Sciatic nerve (tissue), 2 donors: ENCODE data around the gene FUS. TPM values are rescaled to one million over a fixed set of nuclear protein-coding genes. Genes with fewer than 3 reads are reported as not detected.
"Not testable (repeated sequence)": the region's sequence is repeated elsewhere in the genome, so short reads cannot be mapped to it uniquely, and the experiment has no call there.

Experiments
- ATAC-seq: fragments of 200-7000 bp; cut with Tn5 transposase; one replicate; pipeline ENCODE4 v1.9.1; 2020; ENCODE audit warnings: mild to moderate bottlenecking, moderate library complexity
- DNase-seq: peaks from one replicate; pipeline ENCODE4 v3.0.0-alpha.2; 2020; ENCODE audit warnings: low spot score
- intact Hi-C: fragments of 100-400 bp; cut with DNase I; formaldehyde crosslinking; loops from one replicate; pipeline ENCODE4 v1.14.2; 2022
- total RNA-seq: library from RNA; stranded (reverse); fragmentation: NEBNext Ultra II Directional; extraction: Animal tissue kit (Norgen Biotek cat#: 25700); gene quantifications from one replicate; pipeline ENCODE4 v1.2.1, GENCODE V29; 2021
- donor health status: DM: no; HTN: no; CAD: no.
- donor health status: DM: no; HTN: no; CAD: no.

Gene FUS
- total RNA-seq, 1 donor from 2014 or later = 259 TPM

DNA sequence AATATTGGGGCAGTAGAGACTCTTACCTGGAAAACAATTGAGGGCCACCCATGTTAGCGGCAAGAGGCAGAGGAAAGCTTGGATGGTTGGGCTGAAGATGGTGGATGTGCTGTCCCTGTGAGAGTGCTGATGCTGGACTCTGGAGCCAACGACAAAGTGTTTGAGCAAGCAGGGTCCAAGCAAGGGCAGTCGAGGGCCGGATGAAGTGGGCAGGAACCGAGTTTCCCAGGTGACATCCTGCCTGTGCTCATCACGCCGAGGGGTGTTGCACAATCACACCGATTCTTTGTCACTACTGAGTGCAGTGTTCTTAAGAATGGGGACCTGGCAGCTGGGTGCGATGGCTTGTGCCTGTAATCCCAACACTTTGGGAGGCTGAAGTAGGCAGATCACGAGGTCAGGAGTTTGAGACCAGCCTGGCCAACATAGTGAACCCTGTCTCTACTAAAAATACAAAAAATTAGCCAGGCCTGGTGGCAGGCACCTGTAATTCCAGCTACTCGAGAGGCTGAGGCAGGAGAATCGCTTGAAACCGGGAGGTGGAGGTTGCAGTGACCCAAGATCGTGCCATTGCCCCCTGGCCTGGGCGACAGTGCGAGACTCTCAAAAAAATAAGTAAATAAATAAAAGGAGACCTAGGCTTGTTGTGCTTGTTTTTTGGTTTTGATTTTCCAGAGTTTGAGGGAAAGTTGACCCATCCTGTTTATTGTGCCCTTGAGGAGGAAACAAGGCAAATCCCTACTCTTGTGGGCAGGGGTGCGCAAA is 16.6 kb downstream of the FUS start:
- ATAC-seq = no peak
- intact Hi-C loops = no loop called here
- DNase-seq = no peak

DNA sequence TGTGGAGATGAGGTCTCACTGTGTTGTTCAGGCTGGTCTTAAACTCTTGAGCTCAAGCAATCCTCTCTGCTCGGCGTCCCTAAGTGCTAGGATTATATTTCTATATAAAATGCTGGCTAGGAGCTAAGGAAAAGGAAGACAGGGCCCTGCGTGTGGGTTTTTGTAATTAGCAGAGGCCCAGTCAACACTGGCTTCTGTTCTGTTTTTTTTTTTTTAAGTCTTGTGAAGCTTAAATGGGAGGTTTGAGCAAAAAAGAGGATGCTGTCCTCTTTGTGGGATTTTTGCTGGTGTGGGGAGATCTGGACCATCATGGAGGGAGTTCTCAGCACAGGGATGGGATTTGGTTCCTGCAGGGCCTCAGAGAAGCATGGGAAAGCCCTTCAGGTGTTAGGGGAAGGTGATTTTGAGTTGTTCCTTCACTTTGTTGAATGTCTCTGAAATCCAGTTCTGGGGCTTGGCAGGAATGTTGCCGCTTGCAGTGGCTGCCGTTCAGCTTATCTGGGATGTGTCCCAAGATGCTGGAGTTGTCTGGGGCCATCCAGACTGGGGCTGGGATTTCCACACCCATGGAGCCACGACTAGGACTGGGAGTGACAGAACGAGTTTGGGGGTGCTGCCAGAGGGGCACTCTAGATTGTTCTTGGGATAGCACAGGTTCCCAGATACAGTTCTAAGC is 18.4 kb downstream of the FUS start:
- no peak for ATAC-seq
- no peak for DNase-seq
- intact Hi-C loops = no loop called here

DNA sequence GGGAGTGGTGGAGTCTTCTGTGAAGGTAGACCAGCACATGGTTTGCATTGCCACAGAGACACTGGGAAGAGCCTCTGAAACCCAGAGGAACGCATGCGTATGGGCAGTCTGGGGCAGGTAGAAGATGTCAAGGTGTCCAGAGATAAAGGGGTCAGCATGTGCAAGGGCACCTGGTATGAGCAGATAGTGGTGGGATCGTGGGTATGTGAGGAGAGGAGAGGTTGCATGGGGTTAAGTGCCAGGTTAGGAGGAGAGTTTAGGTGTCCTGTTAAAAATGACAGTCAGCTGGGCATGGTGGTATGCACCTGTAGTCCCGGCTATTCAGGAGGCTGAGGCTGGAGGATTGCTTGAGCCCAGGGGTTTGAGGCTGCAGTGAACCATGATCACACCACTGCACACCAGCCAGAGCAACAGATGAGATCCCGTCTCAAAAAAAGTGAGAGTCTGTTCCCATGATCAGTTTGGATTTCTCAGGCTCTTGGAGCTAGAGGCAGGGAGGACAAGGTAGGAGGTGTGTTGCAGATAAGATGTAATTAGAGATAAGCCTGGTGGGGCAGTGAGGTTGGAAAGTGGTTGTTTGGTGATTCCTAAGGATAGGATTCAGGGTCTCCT is 19.6 kb downstream of the FUS start:
- ATAC-seq = no peak
- DNase-seq = no peak
- intact Hi-C loops = no loop called here

DNA sequence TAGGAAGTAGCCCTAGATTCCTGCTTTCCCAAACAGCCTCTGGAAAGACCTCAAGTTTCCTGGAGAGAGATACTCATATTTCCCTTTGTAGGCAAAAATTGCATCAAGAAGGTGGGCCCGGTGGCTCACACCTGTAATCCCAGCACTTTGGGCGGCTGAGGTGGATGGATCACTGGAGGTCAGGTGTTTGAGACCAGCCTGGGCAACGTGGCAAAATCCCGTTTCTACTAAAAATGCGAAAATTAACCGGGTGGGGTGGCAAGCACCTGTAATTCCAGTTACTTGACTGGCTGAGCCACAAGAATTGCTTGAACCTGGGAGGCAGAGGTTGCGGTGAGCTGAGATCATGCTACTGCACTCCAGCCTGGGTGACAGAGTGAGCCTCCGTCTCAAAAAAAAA is 20.2 kb downstream of the FUS start:
- ATAC-seq, intact Hi-C loops, DNase-seq: not testable (repeated sequence)

DNA sequence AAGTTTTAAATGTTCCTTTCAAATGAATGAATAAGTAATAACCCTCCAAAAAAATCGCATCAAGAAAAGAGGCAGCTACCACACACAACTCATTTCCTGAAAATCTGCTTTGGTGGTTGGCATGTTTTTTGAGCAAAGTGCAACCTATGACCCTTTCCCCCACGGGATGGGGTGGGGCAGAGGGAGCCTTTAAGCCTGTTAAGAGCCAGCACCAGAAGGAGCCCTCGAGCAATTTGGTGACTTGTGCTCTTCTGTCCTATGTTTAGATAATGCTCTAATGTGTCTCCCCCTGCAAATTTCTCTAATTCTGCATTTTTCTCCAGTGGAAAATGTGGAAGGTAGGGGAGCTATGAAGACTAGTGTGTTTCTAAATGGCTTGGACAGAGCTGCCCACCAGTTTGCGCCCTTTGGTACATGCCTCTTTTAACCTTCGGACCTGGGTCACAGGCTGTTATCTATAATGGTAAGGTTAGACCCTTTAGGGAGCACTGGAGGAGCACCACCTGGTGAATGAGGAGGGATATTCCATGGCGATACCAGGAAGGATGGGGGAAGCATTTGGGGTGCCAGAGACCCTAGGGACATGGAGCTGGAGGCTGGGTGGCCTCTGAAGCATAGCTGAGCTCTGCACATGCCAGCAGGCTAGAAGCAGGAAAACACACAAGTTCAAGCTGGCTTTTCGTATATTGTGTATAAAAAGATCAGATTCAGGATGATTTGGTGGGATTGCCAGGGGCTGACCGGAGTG is 21.1 kb downstream of the FUS start:
- intact Hi-C loops = no loop called here
- no peak for DNase-seq
- peak; percentile 31 for ATAC-seq

DNA sequence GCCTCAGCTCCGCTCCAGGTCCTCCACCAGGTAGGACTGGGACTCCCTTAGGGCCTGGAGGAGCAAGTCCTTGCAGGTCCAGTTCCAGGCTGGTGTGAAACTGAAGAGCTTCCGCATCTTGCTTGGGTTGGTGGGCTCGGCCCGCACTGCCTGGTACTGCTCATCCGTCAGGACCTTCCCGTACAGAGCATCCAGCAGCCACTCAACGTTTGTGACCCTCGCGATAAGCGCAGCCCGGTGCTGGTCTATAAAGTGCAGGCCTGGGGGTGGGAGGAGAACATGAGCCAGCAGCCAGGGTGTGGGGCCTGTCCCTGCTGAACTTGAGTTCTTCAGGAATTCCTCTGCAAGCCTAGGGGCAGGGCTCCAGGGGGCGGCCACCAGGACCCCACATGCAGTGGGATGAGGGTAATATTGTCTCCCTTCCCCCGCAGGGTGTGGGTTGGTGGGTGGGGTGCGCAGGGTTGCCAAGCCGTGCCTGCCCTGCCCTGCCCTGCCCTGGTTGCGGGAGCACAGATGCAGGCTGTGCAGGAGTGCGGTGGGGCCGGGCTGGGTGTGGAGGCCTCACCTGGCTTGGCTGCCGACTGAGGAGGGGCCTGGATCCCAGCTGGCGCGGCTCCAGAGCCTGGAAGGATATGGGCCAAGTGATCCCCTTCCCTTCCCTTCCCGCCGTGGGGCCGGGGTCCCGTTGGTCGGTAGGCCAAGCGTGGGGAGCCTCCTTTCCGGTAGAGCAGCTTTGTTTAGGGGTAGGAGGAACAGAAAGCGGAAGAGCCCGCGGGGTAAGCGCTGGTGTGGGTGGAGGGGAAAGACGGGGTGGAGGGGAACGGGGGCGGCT is 21.9 kb downstream of the FUS start:
- no peak for DNase-seq
- intact Hi-C loops = no loop called here
- peak; percentile 62 for ATAC-seq

DNA sequence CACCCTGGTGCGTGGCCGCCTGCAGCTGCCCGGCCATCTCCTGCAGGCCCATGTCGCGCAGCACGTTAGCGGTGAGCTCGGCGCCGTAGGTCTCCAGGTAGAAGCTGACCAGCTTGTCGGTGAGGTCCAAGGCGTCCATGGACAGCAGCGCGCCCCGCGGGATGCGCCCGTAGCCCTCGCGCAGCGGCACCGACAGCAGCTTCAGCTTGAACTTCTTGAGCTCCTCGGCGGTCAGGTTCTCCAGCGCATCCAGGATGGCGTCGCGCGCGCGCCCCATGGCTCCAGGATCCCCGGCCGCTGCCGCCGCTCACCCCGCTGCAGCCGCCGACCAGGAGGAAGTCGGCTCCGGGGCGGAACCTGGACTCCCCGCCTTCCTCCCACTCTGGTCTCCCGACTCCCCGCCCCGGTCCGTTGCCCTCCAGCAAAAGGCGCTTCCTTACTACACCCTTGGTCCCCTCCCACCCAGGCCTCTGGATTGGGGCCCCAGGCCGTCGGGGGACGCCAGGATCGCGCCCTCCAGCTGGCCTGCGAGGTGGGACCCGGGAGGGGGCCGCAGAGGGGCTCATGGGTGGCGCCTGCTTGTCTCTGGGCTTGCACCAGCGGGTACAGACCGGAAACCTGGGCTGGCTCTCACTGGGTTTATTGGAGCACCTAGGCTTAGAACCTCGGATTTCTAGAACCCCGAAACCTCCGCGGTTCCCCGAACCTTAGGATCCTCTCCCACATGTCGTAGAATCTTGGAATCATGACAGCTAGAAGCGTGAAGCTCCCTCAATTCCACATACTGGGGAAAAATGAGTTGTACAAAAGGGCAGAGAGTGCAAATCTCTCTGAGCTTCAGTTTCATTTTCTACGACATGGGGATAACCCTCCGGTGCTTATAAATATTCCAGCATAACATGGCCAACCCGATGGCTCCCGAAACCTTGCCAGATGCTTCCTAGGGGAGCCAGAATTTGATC is 22.8 kb downstream of the FUS start, which contains the start of gene PYCARD:
TSS of gene PYCARD (minus strand) at position 347 of the 962 bp plus-strand sequence. CDS start at position 277, 70 bp downstream.
- peak; percentile 80 for DNase-seq
- ATAC-seq = peak; percentile 78
- intact Hi-C loops = no loop called here

DNA sequence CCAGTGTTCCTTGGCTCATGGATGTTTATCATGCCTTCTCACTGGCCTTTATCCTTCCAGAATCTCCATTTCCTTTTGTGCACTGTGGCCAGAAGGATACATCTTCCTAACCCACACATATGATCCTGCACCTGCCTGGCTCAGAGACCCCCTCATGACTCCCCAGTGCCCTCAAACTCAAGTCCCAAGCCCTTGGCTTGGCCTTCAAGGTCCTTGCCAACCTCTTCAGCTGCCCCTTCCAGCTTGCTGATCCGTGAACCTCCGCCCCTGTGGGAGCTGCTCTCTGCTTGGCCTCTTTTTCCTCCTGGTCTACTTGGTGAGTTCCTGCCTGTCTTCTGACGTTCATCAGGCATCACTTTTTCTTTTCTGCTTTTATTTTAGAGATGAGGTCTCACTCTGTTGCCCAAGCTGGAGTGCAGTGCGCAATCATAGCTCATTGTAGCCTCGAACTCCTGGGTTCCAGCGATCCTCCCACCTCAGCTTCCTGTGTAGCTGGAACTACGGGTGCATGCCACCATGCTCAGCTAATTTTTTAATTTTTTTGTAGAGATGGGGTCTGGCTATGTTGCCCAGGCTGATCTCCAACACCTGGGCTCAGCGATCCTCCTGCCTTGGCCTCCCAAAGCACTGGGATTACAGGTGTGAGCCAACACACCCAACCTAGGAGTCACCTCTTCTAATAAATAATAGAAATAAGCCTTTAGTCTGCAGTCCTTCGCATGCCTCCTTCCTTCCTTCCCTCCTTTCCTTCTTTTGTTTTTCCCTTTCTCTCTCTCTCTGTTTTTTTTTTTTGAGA is 25.1 kb downstream of the FUS start:
- no peak for ATAC-seq
- no peak for DNase-seq
- intact Hi-C loops = no loop called here

DNA sequence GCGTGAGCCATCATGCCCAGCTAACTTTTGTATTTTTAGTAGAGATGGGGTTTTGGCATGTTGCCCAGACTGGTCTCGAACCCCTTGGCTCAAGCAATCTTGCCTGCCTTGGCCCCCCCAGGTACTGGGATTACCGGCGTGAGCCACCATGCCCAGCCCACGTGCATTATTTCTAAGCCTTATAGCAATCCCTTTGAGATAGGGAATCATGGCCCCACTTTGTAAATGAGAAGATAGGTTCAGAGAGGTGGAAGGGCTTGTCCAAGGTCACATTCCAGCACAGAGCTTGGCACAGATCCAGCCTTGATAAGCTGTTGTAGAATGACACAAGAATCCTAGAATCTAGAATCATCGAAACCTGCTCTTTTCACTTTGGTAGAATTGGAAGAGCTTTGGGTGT is 26.8 kb downstream of the FUS start:
- DNase-seq (no peak), ATAC-seq (no peak)
- intact Hi-C loops = no loop called here

DNA sequence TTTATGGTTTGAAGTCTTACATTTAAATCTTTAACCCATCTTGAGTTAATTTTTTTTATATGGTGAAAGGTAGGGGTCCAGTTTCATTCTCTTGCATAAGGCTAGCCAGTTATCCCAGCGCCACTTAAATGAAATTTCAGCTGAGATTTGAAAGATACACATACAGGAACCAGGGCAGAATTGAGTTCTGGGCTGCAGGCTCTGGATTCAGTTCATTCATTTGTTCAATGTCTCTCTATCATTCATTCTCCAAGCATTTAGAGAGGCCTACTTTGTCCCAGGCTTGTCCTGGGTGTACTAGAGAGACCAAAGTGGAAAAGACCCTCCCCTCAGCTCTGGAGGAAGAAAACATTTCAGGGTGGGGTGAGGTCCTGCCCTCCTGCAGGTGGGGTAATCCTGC is 33.4 kb downstream of the FUS start:
- intact Hi-C loops = no loop called here
- ATAC-seq = no peak
- no peak for DNase-seq

DNA sequence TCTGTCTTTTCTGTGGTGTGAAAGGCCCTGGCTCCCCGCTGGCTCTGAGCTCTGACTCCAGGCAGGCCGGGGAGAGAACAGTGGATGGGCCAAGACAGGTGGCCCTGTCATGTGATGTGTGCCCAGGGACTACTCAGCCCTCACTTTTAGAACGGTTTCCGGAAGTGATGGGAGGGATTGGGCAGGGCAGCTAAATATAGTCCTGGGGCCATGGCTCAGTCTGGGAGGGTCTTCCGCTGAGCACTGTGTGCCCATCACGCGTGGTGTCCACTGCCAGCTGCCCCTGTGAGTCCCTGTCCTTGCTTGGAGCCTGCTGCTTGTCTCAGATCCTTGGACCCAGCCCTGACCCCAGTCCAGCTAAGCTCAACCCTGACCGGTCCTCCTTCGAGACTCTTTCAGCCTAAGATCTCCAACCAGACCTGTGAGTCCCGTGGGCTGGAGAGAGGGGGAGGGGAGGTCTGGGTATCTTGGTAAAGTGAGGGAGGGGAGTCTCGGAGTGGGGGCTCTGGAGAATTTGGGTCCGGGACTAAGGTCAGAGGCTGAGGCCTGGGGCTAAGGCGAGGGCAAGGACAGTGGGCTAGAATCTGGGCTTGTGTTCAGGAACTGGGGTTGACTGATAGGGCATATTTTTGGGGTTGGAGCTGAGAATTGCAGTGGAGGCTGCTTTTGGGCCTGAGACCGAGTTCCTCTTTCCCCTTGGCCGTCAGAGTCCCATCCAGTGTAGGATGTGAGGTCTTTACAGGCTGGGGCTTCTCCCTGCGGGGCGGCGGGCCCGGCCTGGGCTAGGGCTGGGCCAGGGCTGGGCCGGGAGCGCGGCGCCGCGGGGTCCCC is 34.2 kb downstream of the FUS start, which contains the start of gene TRIM72:
TSS of gene TRIM72 (plus strand) at position 243 of the 831 bp plus-strand sequence. CDS start 620 bp downstream, outside the sequence.
- intact Hi-C loops = no loop called here
- ATAC-seq = peak; percentile 28

DNA sequence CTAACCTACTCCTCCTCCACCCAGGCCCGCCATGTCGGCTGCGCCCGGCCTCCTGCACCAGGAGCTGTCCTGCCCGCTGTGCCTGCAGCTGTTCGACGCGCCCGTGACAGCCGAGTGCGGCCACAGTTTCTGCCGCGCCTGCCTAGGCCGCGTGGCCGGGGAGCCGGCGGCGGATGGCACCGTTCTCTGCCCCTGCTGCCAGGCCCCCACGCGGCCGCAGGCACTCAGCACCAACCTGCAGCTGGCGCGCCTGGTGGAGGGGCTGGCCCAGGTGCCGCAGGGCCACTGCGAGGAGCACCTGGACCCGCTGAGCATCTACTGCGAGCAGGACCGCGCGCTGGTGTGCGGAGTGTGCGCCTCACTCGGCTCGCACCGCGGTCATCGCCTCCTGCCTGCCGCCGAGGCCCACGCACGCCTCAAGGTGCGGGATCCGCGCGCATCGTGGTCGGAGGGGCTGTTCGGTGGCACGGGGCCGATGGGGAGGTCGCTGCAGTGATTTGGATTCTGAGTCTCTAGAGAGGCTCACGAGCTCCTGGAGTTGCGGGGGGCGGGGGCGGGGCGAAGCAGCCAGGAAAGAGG is 34.9 kb downstream of the FUS start:
- no peak for ATAC-seq
- intact Hi-C loops = loop anchor here (5.0 kb wide), 1 partner anchor 612 kb away; no protein-coding TSS in a partner anchor

More for the DNA sequence above, 34.2 kb downstream of the FUS start, which contains the start of gene TRIM72:
- no peak for DNase-seq

DNA sequence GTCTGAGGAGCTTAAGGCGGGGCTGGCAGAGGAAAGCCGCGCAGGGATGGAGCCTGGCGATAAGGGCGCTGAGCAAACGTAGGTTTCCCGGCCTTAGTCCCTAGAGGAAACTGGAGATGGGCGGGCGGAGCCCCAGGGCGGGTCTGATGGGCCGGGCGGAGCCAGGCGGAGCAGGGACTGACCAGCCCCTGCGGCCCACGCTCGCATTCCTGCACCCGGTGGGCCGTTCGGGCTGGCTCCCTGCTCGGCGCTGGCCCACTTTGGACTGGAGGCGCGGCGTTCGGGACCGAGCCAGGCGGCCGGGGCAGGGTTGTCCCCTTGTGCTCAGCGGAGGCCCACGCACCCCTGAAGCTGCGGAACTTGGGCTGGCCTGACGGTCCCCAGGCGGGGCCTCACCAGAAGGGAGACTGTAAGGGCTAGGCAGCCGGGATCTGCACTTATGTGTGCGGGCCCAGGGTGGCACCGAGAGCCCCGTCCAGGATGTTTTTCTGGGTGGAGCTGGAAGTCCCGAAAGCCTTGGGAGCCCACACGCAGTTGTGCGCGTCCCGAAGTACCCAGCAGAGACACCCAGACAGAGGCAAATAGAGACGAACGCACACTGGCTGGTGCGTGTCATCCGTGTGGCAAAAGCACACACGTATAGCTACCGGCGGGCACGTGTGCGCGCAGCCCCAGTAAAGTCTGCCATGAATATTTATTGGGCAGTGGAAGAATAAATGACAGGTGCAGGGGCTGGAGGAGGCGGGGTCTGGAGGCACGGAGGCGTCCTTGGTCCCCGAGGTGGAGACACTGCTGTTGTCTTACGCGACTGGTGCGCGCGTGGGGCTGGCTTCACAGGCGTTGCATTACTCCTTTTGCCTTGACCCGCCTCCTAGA is 35.6 kb downstream of the FUS start:
- DNase-seq (peak; percentile 70), ATAC-seq (peak; percentile 83)
- intact Hi-C loops = loop anchor here (5.0 kb wide), 1 partner anchor 613 kb away; no protein-coding TSS in a partner anchor

More for the DNA sequence above, 34.9 kb downstream of the FUS start:
- DNase-seq = no peak
